Mesenchymal stem cell (in vitro differentiated cells and primary cell): Measurements from ENCODE around the gene PLD1.
"Not testable (repeated sequence)": the region's sequence is repeated elsewhere in the genome, so short reads cannot be mapped to it uniquely, and the experiment has no call there.

Experiments used
- DNase-seq: peaks from one replicate; pipeline ENCODE4 v3.0.0-alpha.2; 2013
- H2AFZ ChIP-seq: one replicate; pipeline ENCODE4 v1.6.1; 2013; ENCODE audit warnings: low read depth, mild to moderate bottlenecking, control low read depth, inconsistent platforms, low read length, moderate library complexity
- H2AK5ac ChIP-seq: 2 replicates; pipeline ENCODE4 v1.6.1; 2013; ENCODE audit warnings: low read length, moderate library complexity, mild to moderate bottlenecking, inconsistent platforms; ENCODE audit not compliant: severe bottlenecking
- H2BK120ac ChIP-seq: one replicate; pipeline ENCODE4 v1.6.1; 2013; ENCODE audit warnings: low read depth, mild to moderate bottlenecking, inconsistent platforms, low read length, moderate library complexity
- H2BK12ac ChIP-seq, 2 experiments: one replicate each; pipeline ENCODE4 v1.6.1; 2013; ENCODE audit warnings: inconsistent platforms in 2 of 2, low read length in 2 of 2, mild to moderate bottlenecking in 2 of 2, moderate library complexity in 2 of 2, control low read depth in 1 of 2
- H2BK15ac ChIP-seq: one replicate; pipeline ENCODE4 v1.6.1; 2013; ENCODE audit warnings: mild to moderate bottlenecking, low read depth, inconsistent platforms; ENCODE audit not compliant: poor library complexity, severe bottlenecking
- H2BK5ac ChIP-seq: 2 replicates; pipeline ENCODE4 v1.6.1; 2013; ENCODE audit warnings: low read depth, mild to moderate bottlenecking, low read length, control low read depth, inconsistent platforms; ENCODE audit not compliant: poor library complexity, severe bottlenecking
- H3K14ac ChIP-seq, 2 experiments: one replicate each; pipeline ENCODE4 v1.6.1; 2013; ENCODE audit warnings: inconsistent platforms in 2 of 2, low read length in 2 of 2, control low read depth in 1 of 2, mild to moderate bottlenecking in 1 of 2, moderate library complexity in 1 of 2
- H3K18ac ChIP-seq, 2 experiments: one replicate each; pipeline ENCODE4 v1.6.1; 2013; ENCODE audit warnings: inconsistent platforms in 2 of 2, low read length in 2 of 2, control low read depth in 1 of 2, low read depth in 1 of 2, mild to moderate bottlenecking in 1 of 2
- H3K23ac ChIP-seq, 2 experiments: one replicate each; pipeline ENCODE4 v1.6.1; 2013; ENCODE audit warnings: inconsistent platforms in 2 of 2, low read length in 2 of 2, mild to moderate bottlenecking in 2 of 2, moderate library complexity in 2 of 2, control low read depth in 1 of 2
- H3K27ac ChIP-seq: 2 replicates; pipeline ENCODE4 v1.5.1; 2013; ENCODE audit warnings: mild to moderate bottlenecking, moderate library complexity, low read length, control low read depth, inconsistent platforms; ENCODE audit not compliant: poor library complexity, severe bottlenecking
- H3K27me3 ChIP-seq, 2 experiments: 2 replicates each; pipeline versions ENCODE4 v1.6.1 to v1.7.0; 2013; ENCODE audit warnings: low read length in 2 of 2, mild to moderate bottlenecking in 2 of 2, moderate library complexity in 2 of 2, control low read depth in 1 of 2, inconsistent platforms in 1 of 2; ENCODE audit not compliant: control insufficient read depth in 1 of 2, insufficient read depth in 1 of 2
- H3K36me3 ChIP-seq, 2 experiments: 2 replicates each; pipeline versions ENCODE4 v1.6.1 to v1.7.0; 2013; ENCODE audit warnings: low read length in 2 of 2, control low read depth in 1 of 2, inconsistent platforms in 1 of 2, low read depth in 1 of 2, mild to moderate bottlenecking in 1 of 2; ENCODE audit not compliant: insufficient read depth in 2 of 2, control insufficient read depth in 1 of 2
- H3K4ac ChIP-seq, 2 experiments: one replicate each; pipeline ENCODE4 v1.6.1; 2013; ENCODE audit warnings: inconsistent platforms in 2 of 2, low read length in 2 of 2, mild to moderate bottlenecking in 2 of 2, moderate library complexity in 2 of 2, control low read depth in 1 of 2, low read depth in 1 of 2
- H3K4me1 ChIP-seq: 2 replicates; pipeline ENCODE4 v1.6.1; 2013; ENCODE audit warnings: low read depth, low read length, control low read depth; ENCODE audit not compliant: control insufficient read depth, insufficient read depth
- H3K4me2 ChIP-seq: 2 replicates; pipeline ENCODE4 v1.6.1; 2013; ENCODE audit warnings: low read length, mild to moderate bottlenecking, inconsistent platforms; ENCODE audit not compliant: poor library complexity, severe bottlenecking
- H3K4me3 ChIP-seq, 2 experiments: 2 replicates each; pipeline versions ENCODE4 v1.5.1 to v1.7.0; 2013; ENCODE audit warnings: low read length in 2 of 2, mild to moderate bottlenecking in 2 of 2, control low read depth in 1 of 2, low read depth in 1 of 2; ENCODE audit not compliant: insufficient read depth in 1 of 2
- H3K79me1 ChIP-seq: replicated peaks from 2 replicates; pipeline ENCODE4 v1.6.1; 2013; ENCODE audit warnings: mild to moderate bottlenecking, control low read depth, low read length, inconsistent platforms; ENCODE audit not compliant: poor library complexity, severe bottlenecking
- H3K9ac ChIP-seq: 2 replicates; pipeline ENCODE4 v1.7.0; 2013; ENCODE audit warnings: mild to moderate bottlenecking, low read length, moderate library complexity
- H3K9me3 ChIP-seq: 2 replicates; pipeline ENCODE4 v1.7.0; 2013; ENCODE audit warnings: mild to moderate bottlenecking, low read length; ENCODE audit not compliant: control insufficient read depth
- H4K8ac ChIP-seq: one replicate; pipeline ENCODE4 v1.6.1; 2013; ENCODE audit warnings: inconsistent platforms, mild to moderate bottlenecking, low read length, moderate library complexity
- H4K91ac ChIP-seq: one replicate; pipeline ENCODE4 v1.6.1; 2013; ENCODE audit warnings: mild to moderate bottlenecking, low read length, inconsistent platforms
- WGBS: methylation state at CpG from one replicate; pipeline ENCODE4 v1.1.7; 2013; ENCODE audit warnings: mixed read lengths; 5-methylcytosine and 5-hydroxymethylcytosine counted together

The PLD1 gene

DNA sequence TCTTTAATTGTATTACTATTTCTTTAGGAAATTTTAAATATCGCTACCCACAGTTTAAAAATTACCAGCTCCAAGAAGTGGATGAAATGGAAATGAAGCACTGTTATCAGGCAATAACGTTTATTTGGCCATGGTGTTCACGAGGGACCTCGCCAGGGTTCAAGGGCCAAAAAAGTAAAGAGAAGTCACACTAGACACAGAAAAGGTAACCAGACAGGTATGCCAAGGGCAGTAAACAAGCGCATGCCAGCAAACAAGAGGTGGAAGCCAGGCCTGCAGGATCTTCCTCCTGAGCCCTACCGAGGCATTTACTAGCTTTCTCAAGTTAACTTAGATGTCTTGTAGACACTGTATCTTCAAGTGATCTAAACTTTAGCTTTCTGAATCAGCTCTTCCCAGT is 113.5 kb downstream of the PLD1 start:
- no peak overlapping the region for H2AK5ac ChIP-seq
- H3K23ac ChIP-seq, result no peak overlapping the region
- no peak overlapping the region for H4K8ac ChIP-seq
- no peaks in the 10 kb centered on the region for H3K4me1 ChIP-seq
- no peak overlapping the region for H2BK12ac ChIP-seq
- no peak overlapping the region for H3K18ac ChIP-seq
- no peaks in the 10 kb centered on the region for H3K9me3 ChIP-seq
- no peak overlapping the region for H3K4me3 ChIP-seq
- no peak for DNase-seq
- no peak overlapping the region for H3K4me2 ChIP-seq
- H3K79me1 ChIP-seq, result no peaks in the 10 kb centered on the region
- no peaks in the 10 kb centered on the region for H3K27me3 ChIP-seq
- H4K91ac ChIP-seq, result no peak overlapping the region
- H3K14ac ChIP-seq, result no peak overlapping the region
- no peak overlapping the region for H3K27ac ChIP-seq
- WGBS, result 98% methylated on average over 6 of the region's 6 CpGs
- H3K9ac ChIP-seq, result no peak overlapping the region
- H2AFZ ChIP-seq, result no peak overlapping the region
- no peak overlapping the region for H2BK5ac ChIP-seq
- no peak overlapping the region for H3K4ac ChIP-seq
- H2BK15ac ChIP-seq, result no peak overlapping the region
- no peak overlapping the region for H2BK120ac ChIP-seq
- peaks cover 0 to 5% of the 10 kb centered on the region in 2 experiments for H3K36me3 ChIP-seq

DNA sequence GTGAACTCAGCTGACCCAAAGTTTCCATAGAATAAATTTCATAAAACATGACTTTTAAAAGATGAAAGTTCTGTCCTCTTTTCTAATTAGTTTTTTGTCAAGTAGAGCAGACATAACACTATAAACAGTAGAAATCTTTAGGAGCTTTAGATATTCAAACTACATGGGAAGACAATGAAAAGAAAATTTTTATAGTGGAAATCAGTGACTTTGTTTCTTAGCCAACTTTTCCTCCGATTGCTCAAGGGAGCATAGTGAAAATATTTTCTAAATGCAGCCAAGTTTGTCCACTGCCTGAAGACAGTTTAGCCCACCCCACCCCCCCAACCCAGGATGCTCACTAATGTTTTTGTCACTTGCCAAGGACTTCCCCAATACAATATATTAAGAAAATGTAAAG is 114.9 kb downstream of the PLD1 start:
- Histone ChIP-seq H2BK15ac (no peak overlapping the region), H3K79me1 (no peaks in the 10 kb centered on the region), H2BK120ac (no peak overlapping the region), H3K36me3 (peaks cover 0 to 5% of the 10 kb centered on the region in 2 experiments), H3K14ac (no peak overlapping the region), H2AFZ (no peak overlapping the region), H3K9me3 (no peaks in the 10 kb centered on the region), H4K91ac (no peak overlapping the region), H3K27me3 (no peaks in the 10 kb centered on the region), H4K8ac (no peak overlapping the region), H2BK12ac (no peak overlapping the region), H3K4me1 (no peaks in the 10 kb centered on the region), H3K4ac (no peak overlapping the region), H3K4me2 (no peak overlapping the region), H3K27ac (no peak overlapping the region), H2BK5ac (no peak overlapping the region), H3K18ac (no peak overlapping the region), H3K4me3 (no peak overlapping the region), H3K9ac (no peak overlapping the region), H3K23ac (no peak overlapping the region), H2AK5ac (no peak overlapping the region)
- DNase-seq, result no peak
- 100% methylated on average over 1 of the region's 1 CpG for WGBS

DNA sequence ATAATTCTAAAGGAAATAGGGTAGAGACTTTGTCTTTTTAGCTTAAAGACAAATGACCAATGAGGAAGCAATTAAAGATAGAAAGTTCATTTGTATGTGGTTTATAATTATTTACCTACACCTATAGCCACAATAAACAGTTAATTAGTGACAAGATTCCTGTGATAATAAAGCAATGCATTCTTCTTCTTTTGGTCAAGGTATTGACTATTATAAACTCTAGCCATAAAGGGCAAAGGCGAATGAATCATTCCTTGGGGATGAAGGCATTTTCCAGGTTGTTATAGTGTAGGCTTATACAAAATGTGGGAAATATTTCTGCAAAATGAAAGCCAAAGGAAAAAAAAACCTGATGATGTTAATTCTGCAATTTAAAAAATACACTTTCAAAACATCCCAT is 115.4 kb downstream of the PLD1 start:
- H3K9ac ChIP-seq, result no peak overlapping the region
- H2BK12ac ChIP-seq, result no peak overlapping the region
- no peak overlapping the region for H3K14ac ChIP-seq
- H3K27me3 ChIP-seq, result no peaks in the 10 kb centered on the region
- H3K4me3 ChIP-seq, result no peak overlapping the region
- no peak overlapping the region for H3K27ac ChIP-seq
- no peak overlapping the region for H3K4me2 ChIP-seq
- H3K4me1 ChIP-seq, result no peaks in the 10 kb centered on the region
- no peak overlapping the region for H4K8ac ChIP-seq
- H3K18ac ChIP-seq, result no peak overlapping the region
- H3K79me1 ChIP-seq, result no peaks in the 10 kb centered on the region
- no peak overlapping the region for H2BK5ac ChIP-seq
- no peak for DNase-seq
- no CpG with 5 or more reads among the region's 1 CpG for WGBS
- no peaks in the 10 kb centered on the region for H3K9me3 ChIP-seq
- H3K23ac ChIP-seq, result no peak overlapping the region
- no peak overlapping the region for H2BK15ac ChIP-seq
- no peak overlapping the region for H3K4ac ChIP-seq
- H2AK5ac ChIP-seq, result no peak overlapping the region
- H2BK120ac ChIP-seq, result no peak overlapping the region
- no peak overlapping the region for H4K91ac ChIP-seq
- H3K36me3 ChIP-seq, result peaks cover 0 to 5% of the 10 kb centered on the region in 2 experiments
- H2AFZ ChIP-seq, result no peak overlapping the region

DNA sequence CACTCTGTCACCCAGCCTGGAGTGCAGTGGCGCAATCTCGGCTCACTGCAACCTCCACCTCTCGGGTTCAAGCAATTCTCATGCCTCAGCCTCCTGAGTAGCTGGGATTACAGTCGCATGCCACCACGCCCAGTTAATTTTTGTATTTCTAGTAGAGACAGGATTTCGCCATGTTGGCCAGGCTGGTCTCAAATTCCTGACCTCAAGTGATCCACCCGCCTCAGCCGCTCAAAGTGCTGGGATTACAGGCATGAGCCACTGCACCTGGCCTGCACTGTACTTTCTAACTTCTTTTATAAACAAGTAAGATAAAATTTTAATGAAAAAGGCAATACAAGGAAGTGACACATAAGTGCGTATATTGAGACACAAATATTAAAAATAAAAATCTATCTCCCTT is 117.7 kb downstream of the PLD1 start:
- H2BK120ac ChIP-seq, H2AK5ac ChIP-seq, H3K9ac ChIP-seq, H3K18ac ChIP-seq, H2AFZ ChIP-seq, H3K36me3 ChIP-seq, H3K27ac ChIP-seq, H2BK15ac ChIP-seq, H2BK5ac ChIP-seq, H4K8ac ChIP-seq, H3K4ac ChIP-seq, H3K79me1 ChIP-seq, H3K4me1 ChIP-seq, H2BK12ac ChIP-seq, DNase-seq, H4K91ac ChIP-seq, H3K14ac ChIP-seq, H3K4me2 ChIP-seq, H3K9me3 ChIP-seq, H3K27me3 ChIP-seq, H3K4me3 ChIP-seq, H3K23ac ChIP-seq: not testable (repeated sequence)
- WGBS, result 88% methylated on average over 8 of the region's 9 CpGs
